Medulla oblongata (tissue), 1 donor: ENCODE measurements around the gene MED14.

Source experiments
- DNase-seq: peaks from one replicate; pipeline ENCODE4 v3.0.0-alpha.2; 2015; ENCODE audit errors: extremely low spot score

Gene MED14

GRCh38 chrX:40729598-40730584 is 5.5 kb downstream of the MED14 start:
- DNase-seq: no peak

- no peak for DNase-seq
These were observed 7.6 kb downstream of the MED14 start for GRCh38 chrX:40727581-40728252.

GRCh38 chrX:40727093-40727492 is 8.2 kb downstream of the MED14 start:
- no peak for DNase-seq

- DNase-seq: no peak
These were observed 12.4 kb downstream of the MED14 start for GRCh38 chrX:40722930-40723329.

GRCh38 chrX:40721489-40722106 is 13.7 kb downstream of the MED14 start:
- DNase-seq: no peak

GRCh38 chrX:40720792-40721191 is 14.6 kb downstream of the MED14 start:
- no peak for DNase-seq

- no peak for DNase-seq
These were observed 15.0 kb downstream of the MED14 start for GRCh38 chrX:40720339-40720738.

GRCh38 chrX:40719731-40720130 is 15.6 kb downstream of the MED14 start:
- DNase-seq: no peak

- no peak for DNase-seq
These were observed 16.1 kb downstream of the MED14 start for GRCh38 chrX:40719218-40719617.

- DNase-seq: no peak
These were observed 25.9 kb downstream of the MED14 start for GRCh38 chrX:40709395-40709794.

GRCh38 chrX:40705658-40706312 is 29.6 kb downstream of the MED14 start:
- DNase-seq: no peak

GRCh38 chrX:40700640-40701342 is 34.6 kb downstream of the MED14 start:
- DNase-seq: no peak

- no peak for DNase-seq
These were observed 36.5 kb downstream of the MED14 start for GRCh38 chrX:40698851-40699250.

GRCh38 chrX:40694802-40695201 is 40.5 kb downstream of the MED14 start:
- DNase-seq: no peak

- DNase-seq: no peak
These were observed 46.4 kb downstream of the MED14 start for GRCh38 chrX:40688929-40689328.

- DNase-seq: no peak
These were observed 48.2 kb downstream of the MED14 start for GRCh38 chrX:40687169-40687568.

- DNase-seq: no peak
These were observed 49.9 kb downstream of the MED14 start for GRCh38 chrX:40685362-40685918.

GRCh38 chrX:40684092-40684491 is 51.2 kb downstream of the MED14 start:
- no peak for DNase-seq

- DNase-seq: no peak
These were observed 52.1 kb downstream of the MED14 start for GRCh38 chrX:40683245-40683644.

- no peak for DNase-seq
These were observed 64.2 kb downstream of the MED14 start for GRCh38 chrX:40671126-40671525.
